ENCODE measurements around the gene HACD1. TPM values are rescaled to one million over a fixed set of nuclear protein-coding genes. Genes with fewer than 3 reads are reported as not detected.

HACD1 gene
- total RNA-seq, 4 donors from 2014 or later, result 51.9 to 79.9 (median 71.2) TPM

DNA sequence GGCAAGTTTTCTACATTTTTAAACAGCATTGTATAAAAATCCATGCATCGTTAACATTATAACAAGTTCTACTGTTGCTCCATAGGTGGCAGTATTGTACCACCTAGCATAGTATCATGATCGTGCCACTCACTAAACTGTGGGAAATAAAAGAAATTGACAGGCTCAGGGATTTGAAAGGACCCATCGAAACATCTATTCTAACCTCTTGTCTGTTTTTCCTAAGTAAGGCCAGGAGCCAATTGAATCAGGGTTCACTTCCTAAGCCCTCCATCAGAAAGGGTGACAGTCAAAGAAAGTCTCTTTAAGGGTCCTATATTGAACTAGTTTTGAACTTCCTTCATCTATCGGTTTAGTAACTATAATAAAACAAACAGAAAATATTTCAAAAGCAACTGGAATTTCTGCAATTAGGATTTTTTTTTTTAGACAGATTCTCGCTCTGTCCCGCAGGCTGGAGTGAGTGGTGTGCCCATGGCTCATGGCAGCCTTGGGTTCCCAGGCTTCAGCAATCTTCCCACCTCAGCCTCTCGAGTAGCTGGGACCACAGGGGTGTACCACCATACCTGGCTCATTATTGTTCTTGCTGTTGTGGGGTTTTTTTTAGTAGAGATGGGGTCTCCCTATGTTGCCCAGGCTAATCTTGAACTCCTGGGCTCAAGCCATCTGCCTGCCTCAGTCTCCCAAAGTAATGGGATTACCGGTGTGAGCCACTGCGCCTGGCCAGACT, 9.4 kb downstream of the HACD1 start:
- H3K9me3 ChIP-seq, result no peaks in the 10 kb centered on the region
- no peak overlapping the region for H3K4me3 ChIP-seq
- peaks cover 0 to 6% (median 0%) of the 10 kb centered on the region in 4 donors for H3K36me3 ChIP-seq
- TF ChIP-seq POLR2A (IDR thresholded peaks at IDR 0.05; ENCODE audit: low read depth), result no peak
- TF ChIP-seq, protein P1, sequence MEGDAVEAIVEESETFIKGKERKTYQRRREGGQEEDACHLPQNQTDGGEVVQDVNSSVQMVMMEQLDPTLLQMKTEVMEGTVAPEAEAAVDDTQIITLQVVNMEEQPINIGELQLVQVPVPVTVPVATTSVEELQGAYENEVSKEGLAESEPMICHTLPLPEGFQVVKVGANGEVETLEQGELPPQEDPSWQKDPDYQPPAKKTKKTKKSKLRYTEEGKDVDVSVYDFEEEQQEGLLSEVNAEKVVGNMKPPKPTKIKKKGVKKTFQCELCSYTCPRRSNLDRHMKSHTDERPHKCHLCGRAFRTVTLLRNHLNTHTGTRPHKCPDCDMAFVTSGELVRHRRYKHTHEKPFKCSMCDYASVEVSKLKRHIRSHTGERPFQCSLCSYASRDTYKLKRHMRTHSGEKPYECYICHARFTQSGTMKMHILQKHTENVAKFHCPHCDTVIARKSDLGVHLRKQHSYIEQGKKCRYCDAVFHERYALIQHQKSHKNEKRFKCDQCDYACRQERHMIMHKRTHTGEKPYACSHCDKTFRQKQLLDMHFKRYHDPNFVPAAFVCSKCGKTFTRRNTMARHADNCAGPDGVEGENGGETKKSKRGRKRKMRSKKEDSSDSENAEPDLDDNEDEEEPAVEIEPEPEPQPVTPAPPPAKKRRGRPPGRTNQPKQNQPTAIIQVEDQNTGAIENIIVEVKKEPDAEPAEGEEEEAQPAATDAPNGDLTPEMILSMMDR (IDR thresholded peaks at IDR 0.05), result peak; percentile 75 to 89 (median 84)
- DNase-seq (ENCODE audit: extremely low spot score), result no peak
- H3K4me1 ChIP-seq, result peaks cover 6 to 21% (median 19%) of the 10 kb centered on the region in 4 donors
- intact Hi-C loops (cut with DNase I), result loop anchor here (2.0 to 5.0 kb wide), 2 partner anchors 35 to 133 kb away; partner anchors contain the start of gene STAM
- 59% methylated on average over 9 of the region's 9 CpGs for WGBS
- H3K27ac ChIP-seq (replicated peaks in 1 of 4), result no peak overlapping the region
- no peaks in the 10 kb centered on the region for H3K27me3 ChIP-seq

DNA sequence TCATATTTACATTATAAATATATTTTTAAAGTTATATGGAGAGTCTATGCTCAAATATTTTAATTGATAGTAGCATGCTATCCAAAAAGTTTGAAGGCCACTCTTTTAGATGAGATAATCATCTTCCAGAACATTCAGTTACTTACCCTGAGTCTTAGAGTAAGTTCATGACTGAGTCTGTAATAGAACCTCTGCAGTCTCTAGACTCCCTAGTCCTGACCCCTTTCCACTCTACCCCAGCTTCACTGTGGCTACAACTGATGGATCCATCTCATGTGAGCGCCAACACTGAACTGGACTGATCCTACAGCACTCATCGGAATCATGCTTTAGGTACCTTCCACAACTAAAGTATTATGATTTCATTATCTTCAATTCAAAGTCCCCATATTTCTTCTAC, 10.1 kb downstream of the HACD1 start:
- H3K27me3 ChIP-seq, result no peaks in the 10 kb centered on the region
- H3K4me3 ChIP-seq, result no peak overlapping the region
- H3K27ac ChIP-seq (replicated peaks in 1 of 4), result no peak overlapping the region
- no peak for TF ChIP-seq EP300 (IDR thresholded peaks at IDR 0.05)
- peaks cover 6 to 21% (median 19%) of the 10 kb centered on the region in 4 donors for H3K4me1 ChIP-seq
- 49% methylated on average over 2 of the region's 2 CpGs for WGBS
- intact Hi-C loops (cut with DNase I), result loop anchor here (2.0 to 5.0 kb wide), 2 partner anchors 35 to 134 kb away; partner anchors contain the start of gene STAM
- H3K36me3 ChIP-seq, result peaks cover 0 to 14% (median under 1%) of the 10 kb centered on the region in 4 donors
- H3K9me3 ChIP-seq, result no peaks in the 10 kb centered on the region
- DNase-seq (ENCODE audit: extremely low spot score), result no peak

DNA sequence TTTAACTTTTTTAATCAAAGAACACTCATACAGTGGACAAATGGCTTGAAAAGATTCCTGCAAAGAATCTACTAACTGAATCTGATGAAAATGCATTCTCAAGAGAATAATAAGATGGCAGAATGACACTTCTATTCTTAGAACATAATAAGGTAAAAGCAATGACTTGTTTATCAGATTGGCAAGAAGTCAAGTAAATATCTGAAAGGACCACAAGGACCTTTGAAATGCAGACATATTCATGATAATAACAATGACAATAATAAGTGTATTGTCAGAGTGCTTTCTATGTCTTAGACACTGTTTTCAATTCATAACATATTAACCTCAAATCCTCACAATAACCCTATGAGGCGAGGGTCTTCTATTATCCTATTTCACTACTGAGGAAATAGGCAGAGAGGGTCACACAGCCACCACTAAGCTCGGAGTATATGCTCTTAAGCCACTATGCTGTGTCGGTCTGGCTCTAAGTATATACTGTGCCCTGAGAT, 10.6 kb downstream of the HACD1 start:
- intact Hi-C loops (cut with DNase I), result loop anchor here (2.0 to 5.0 kb wide), 2 partner anchors 36 to 134 kb away; partner anchors contain the start of gene STAM
- no peak for DNase-seq (ENCODE audit: extremely low spot score)
- peaks cover 6 to 21% (median 19%) of the 10 kb centered on the region in 4 donors for H3K4me1 ChIP-seq
- H3K9me3 ChIP-seq, result no peaks in the 10 kb centered on the region
- TF ChIP-seq POLR2A (IDR thresholded peaks at IDR 0.05; ENCODE audit: low read depth), result no peak
- TF ChIP-seq, protein P1 (IDR thresholded peaks at IDR 0.05), result no peak
- no peak for TF ChIP-seq EP300 (IDR thresholded peaks at IDR 0.05)
- peaks cover 0 to 16% (median 5%) of the 10 kb centered on the region in 4 donors for H3K36me3 ChIP-seq
- 63% methylated on average over 3 of the region's 3 CpGs for WGBS
- H3K4me3 ChIP-seq, result no peak overlapping the region
- no peaks in the 10 kb centered on the region for H3K27me3 ChIP-seq
- H3K27ac ChIP-seq (replicated peaks in 1 of 4), result no peak overlapping the region

DNA sequence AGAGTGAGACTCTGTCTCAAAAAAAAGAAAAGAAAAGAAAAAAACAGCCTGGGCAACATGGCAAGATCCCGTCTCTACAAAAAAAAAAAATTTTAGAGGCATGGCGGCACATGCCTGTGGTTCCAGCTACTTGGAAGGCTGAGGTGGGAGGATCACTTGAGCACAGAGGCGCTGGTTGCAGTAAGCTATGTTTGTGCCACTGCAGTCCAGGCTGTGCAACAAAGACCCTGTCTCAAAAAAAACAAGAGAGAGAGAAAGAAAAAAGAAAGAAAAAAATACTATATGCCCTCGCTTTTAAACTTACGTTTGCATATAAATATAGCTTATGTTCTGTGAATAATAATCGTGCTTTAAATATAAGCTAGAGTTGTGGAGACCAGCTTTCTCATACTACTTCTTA, 11.2 kb downstream of the HACD1 start:
- no peaks in the 10 kb centered on the region for H3K9me3 ChIP-seq
- WGBS, result 71% methylated on average over 6 of the region's 6 CpGs
- peaks cover 0 to 18% (median 7%) of the 10 kb centered on the region in 4 donors for H3K36me3 ChIP-seq
- peaks cover 6 to 21% (median 19%) of the 10 kb centered on the region in 4 donors for H3K4me1 ChIP-seq
- no peak overlapping the region for H3K4me3 ChIP-seq
- TF ChIP-seq, protein P1 (IDR thresholded peaks at IDR 0.05), result no peak
- TF ChIP-seq POLR2A (IDR thresholded peaks at IDR 0.05; ENCODE audit: low read depth), result no peak
- TF ChIP-seq POLR2AphosphoS5 (IDR thresholded peaks at IDR 0.05), result no peak
- TF ChIP-seq EP300 (IDR thresholded peaks at IDR 0.05), result no peak
- no peak overlapping the region for H3K27ac ChIP-seq (replicated peaks in 1 of 4)
- intact Hi-C loops (cut with DNase I), result loop anchor here (2.0 to 5.0 kb wide), 2 partner anchors 36 to 135 kb away; partner anchors contain the start of gene STAM
- DNase-seq (ENCODE audit: extremely low spot score), result no peak
- H3K27me3 ChIP-seq, result no peaks in the 10 kb centered on the region

DNA sequence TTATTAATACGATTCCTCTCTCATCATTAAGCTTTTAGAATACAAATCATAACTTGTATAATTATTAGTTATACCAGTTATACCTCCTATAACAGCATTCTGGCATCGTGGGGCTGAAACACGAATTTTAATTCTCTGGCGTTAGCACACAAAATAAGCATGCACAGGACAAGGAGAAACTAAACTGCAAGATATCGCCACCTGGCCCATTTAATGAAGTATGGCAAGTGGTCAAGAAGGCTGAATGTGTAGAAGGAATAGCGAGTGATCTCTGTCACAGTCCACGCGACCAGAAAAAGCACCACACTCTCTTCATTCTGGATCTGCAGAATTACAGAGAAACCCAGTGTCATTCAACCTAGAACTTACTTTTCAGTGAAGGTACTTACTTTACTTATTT, 18.1 kb downstream of the HACD1 start:
- no peaks in the 10 kb centered on the region for H3K9me3 ChIP-seq
- no peaks in the 10 kb centered on the region for H3K27me3 ChIP-seq
- TF ChIP-seq POLR2AphosphoS5 (IDR thresholded peaks at IDR 0.05) (no peak), EP300 (IDR thresholded peaks at IDR 0.05) (no peak)
- TF ChIP-seq, protein P1 (IDR thresholded peaks at IDR 0.05), result peak in 1 of 3 experiments; percentile 20
- intact Hi-C loops (cut with DNase I), result no loop called here
- no peak overlapping the region for H3K27ac ChIP-seq (replicated peaks in 1 of 4)
- no peak overlapping the region for H3K4me3 ChIP-seq
- 59% methylated on average over 8 of the region's 8 CpGs for WGBS
- peaks cover 0 to 7% (median 0%) of the 10 kb centered on the region in 4 donors for H3K4me1 ChIP-seq
- H3K36me3 ChIP-seq, result peaks cover 0 to 36% (median 11%) of the 10 kb centered on the region in 4 donors
- DNase-seq (ENCODE audit: extremely low spot score), result no peak

All from esophagus muscularis mucosa (tissue), 4 donors.